ENCODE measurements around the gene CCNQ. TPM values are rescaled to one million over a fixed set of nuclear protein-coding genes. Genes with fewer than 3 reads are reported as not detected.

CCNQ gene
- 44.5 and 45.3 TPM in 2 replicates for polyA plus RNA-seq (2012; rRNA removed)
- polyA plus RNA-seq (2012; cell fraction: cytosol; rRNA removed) = 29.3 and 41.5 TPM in 2 replicates
- 24.8 and 34.7 TPM in 2 replicates for polyA plus RNA-seq (2012; cell fraction: nucleus; rRNA removed)

DNA sequence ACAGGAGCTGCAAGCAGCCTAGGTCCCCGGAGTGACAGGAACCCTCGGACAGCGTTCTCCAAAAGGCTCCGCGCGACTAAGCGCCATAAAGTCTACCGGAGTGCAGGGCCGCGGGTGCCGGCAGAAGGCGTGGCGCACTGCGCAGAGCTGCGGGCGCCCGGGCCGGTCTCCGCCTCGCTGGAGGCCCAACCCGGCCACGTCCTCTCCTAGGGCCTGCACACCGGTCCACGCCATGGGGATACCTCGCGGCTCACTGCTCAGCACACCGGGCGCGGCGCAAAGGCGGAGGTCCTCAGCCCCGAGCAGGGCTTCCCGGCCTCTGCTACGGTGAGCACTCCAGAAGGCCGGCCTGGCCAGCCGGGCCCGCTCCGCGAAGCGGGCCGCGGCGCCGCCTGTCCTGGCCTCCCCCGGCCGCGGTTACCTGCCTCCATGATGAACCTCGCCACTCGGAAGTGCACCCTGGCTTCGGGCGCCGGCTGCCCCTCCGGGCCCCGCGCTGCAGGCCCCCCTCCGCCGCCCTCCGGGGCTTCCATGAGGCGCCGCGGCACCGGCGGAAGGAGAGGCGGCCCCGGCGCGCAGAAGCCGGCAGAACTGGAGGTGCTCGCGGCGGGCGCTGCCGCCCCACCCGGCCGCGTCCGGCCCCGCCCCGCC is at the start of gene CCNQ:
TSS of gene CCNQ (minus strand) at position 599 of the 651 bp plus-strand sequence. CDS start at position 533, 66 bp downstream.
- no peaks in the 10 kb centered on the region for H3K9me3 ChIP-seq
- H4K20me1 ChIP-seq (ENCODE audit: insufficient read depth) = peaks cover 22% of the 10 kb centered on the region; the same call in 1 of the 2 replicates
- POLR2A ChIA-PET = interaction anchor here (0.7 to 1.2 kb wide), 2 partner anchors 12 to 31 kb away, joined by 3 read pairs; no protein-coding TSS in a partner anchor
- H3K36me3 ChIP-seq (replicated peaks in 1 of 2; ENCODE audit: control insufficient read depth in 1 of 2, insufficient read depth in 2 of 2, low read length in 1 of 2) = no peaks in the 10 kb centered on the region
- H3K4me2 ChIP-seq = peak within 1 kb of the TSS; percentile 79
- H3K27me3 ChIP-seq (ENCODE audit: insufficient read depth) = peaks cover 26% of the 10 kb centered on the region
- peak within 1 kb of the TSS; percentile 74; the same call in 1 of the 2 replicates for H2AFZ ChIP-seq (ENCODE audit: low read depth)
- peak; percentile 57 for DNase-seq
- peaks cover 0 to 16% of the 10 kb centered on the region in 2 experiments; a peak in 1 of 4 replicates for H3K4me1 ChIP-seq (ENCODE audit: control insufficient read depth in 1 of 2, insufficient read depth in 2 of 2, low read depth in 1 of 2, low read length in 1 of 2)
- H3F3A ChIP-seq (replicated peaks; ENCODE audit: insufficient read depth) = no peaks in the 10 kb centered on the region
- TF ChIP-seq SIN3A (IDR thresholded peaks at IDR 0.05; ENCODE audit: borderline replicate concordance, low read depth, low read length) = peak; percentile 11; the same call in 1 of the 2 replicates
- TF ChIP-seq MXI1 (IDR thresholded peaks at IDR 0.05; ENCODE audit: low read depth, low read length) = peak; percentile 41; the same call in 1 of the 2 replicates
- TF ChIP-seq GABPA (IDR thresholded peaks at IDR 0.05; ENCODE audit: low read depth) = no peak
- TF ChIP-seq YY1 (IDR thresholded peaks at IDR 0.05; ENCODE audit: low read depth) = 0 out of 2 replicates have a peak, but pooled peaks have one; percentile 17
- TF ChIP-seq NFIC (IDR thresholded peaks at IDR 0.05; ENCODE audit: borderline replicate concordance) = no peak
- TF ChIP-seq, protein P1, sequence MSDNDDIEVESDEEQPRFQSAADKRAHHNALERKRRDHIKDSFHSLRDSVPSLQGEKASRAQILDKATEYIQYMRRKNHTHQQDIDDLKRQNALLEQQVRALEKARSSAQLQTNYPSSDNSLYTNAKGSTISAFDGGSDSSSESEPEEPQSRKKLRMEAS (IDR thresholded peaks at IDR 0.05; ENCODE audit: low read depth) = 0 out of 2 replicates have a peak, but pooled peaks have one; percentile 16
- CTCF ChIA-PET = interaction anchor here (0.6 to 4.6 kb wide), 4 partner anchors 12 to 110 kb away, joined by 3 to 35 read pairs (median 6); no protein-coding TSS in a partner anchor
- no peaks in the 10 kb centered on the region for H3K9me2 ChIP-seq
- peak within 1 kb of the TSS; percentile 16 to 24; a peak in 1 of 4 replicates for H3K27ac ChIP-seq (ENCODE audit: low read depth in 2 of 2, low read length in 1 of 2)
- H3K79me2 ChIP-seq (ENCODE audit: insufficient read depth) = peaks cover 29% of the 10 kb centered on the region; the same call in 1 of the 2 replicates
- peak within 1 kb of the TSS; percentile 68 for H3K9ac ChIP-seq
- H3K4me3 ChIP-seq (ENCODE audit: low read depth in 2 of 2, low read length in 1 of 2) = peak within 1 kb of the TSS; percentile 68 to 69
- 0% methylated on average over 2 of the region's 79 CpGs for WGBS (ENCODE audit: low lambda C conversion rate)

DNA sequence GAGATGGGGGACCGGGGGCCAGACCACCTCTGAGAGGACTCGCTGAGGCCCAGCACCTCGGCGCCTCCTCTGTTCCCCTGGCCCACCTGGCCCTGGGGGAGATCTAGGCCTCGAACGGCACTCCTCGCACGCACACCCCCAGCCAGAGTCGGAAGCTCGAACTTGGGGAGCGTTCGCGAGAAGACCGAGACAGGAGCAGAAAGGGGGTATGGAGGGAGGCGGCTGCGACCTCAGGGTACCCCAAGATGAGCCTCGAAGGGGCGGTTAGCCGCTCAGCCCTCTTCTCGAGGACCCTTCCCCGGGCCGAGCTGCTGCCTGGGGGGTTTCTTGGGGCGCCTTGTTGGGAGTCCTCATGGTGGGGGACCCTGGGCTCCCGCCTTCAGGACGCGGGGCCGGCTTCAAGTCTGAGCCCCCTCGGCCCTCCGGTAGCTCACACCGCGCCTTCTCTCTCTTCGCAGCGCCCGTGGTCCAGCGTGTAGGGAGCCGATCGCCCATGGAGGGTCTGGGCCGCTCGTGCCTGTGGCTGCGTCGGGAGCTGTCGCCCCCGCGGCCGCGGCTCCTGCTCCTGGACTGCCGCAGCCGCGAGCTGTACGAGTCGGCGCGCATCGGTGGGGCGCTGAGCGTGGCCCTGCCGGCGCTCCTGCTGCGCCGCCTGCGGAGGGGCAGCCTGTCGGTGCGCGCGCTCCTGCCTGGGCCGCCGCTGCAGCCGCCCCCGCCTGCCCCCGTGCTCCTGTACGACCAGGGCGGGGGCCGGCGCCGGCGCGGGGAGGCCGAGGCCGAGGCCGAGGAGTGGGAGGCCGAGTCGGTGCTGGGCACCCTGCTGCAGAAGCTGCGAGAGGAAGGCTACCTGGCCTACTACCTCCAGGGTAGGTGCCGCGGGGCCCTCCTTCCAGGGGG is 48.8 kb upstream of the CCNQ start:
- CTCF ChIA-PET = interaction anchor here (0.8 to 11.0 kb wide), 8 partner anchors 20 to 110 kb away, joined by 3 to 106 read pairs (median 8); no protein-coding TSS in a partner anchor

More for the DNA sequence above, 48.8 kb upstream of the CCNQ start:
- Histone ChIP-seq H3K9me2 (no peaks in the 10 kb centered on the region), H3K36me3 (replicated peaks in 1 of 2; ENCODE audit: control insufficient read depth in 1 of 2, insufficient read depth in 2 of 2, low read length in 1 of 2) (no peaks in the 10 kb centered on the region), H2AFZ (ENCODE audit: low read depth) (no peak overlapping the region), H3K4me2 (no peak overlapping the region), H3K9ac (no peak overlapping the region), H3K27ac (ENCODE audit: low read depth in 2 of 2, low read length in 1 of 2) (no peak overlapping the region), H3K27me3 (ENCODE audit: insufficient read depth) (peaks cover 49% of the 10 kb centered on the region), H3F3A (replicated peaks; ENCODE audit: insufficient read depth) (no peaks in the 10 kb centered on the region), H4K20me1 (ENCODE audit: insufficient read depth) (no peaks in the 10 kb centered on the region), H3K9me3 (no peaks in the 10 kb centered on the region), H3K4me3 (ENCODE audit: low read depth in 2 of 2, low read length in 1 of 2) (no peak overlapping the region), H3K79me2 (ENCODE audit: insufficient read depth) (no peaks in the 10 kb centered on the region), H3K4me1 (ENCODE audit: control insufficient read depth in 1 of 2, insufficient read depth in 2 of 2, low read depth in 1 of 2, low read length in 1 of 2) (peaks cover 0 to 3% of the 10 kb centered on the region in 2 experiments; a peak in 1 of 4 replicates)
- DNase-seq = peak; percentile 27
- POLR2A ChIA-PET = no interaction called here
- TF ChIP-seq, protein P2, sequence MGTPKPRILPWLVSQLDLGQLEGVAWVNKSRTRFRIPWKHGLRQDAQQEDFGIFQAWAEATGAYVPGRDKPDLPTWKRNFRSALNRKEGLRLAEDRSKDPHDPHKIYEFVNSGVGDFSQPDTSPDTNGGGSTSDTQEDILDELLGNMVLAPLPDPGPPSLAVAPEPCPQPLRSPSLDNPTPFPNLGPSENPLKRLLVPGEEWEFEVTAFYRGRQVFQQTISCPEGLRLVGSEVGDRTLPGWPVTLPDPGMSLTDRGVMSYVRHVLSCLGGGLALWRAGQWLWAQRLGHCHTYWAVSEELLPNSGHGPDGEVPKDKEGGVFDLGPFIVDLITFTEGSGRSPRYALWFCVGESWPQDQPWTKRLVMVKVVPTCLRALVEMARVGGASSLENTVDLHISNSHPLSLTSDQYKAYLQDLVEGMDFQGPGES (IDR thresholded peaks at IDR 0.05; ENCODE audit: low read depth, low read length) = no peak
- TF ChIP-seq JUND (IDR thresholded peaks at IDR 0.05) = no peak
- TF ChIP-seq, protein P3, sequence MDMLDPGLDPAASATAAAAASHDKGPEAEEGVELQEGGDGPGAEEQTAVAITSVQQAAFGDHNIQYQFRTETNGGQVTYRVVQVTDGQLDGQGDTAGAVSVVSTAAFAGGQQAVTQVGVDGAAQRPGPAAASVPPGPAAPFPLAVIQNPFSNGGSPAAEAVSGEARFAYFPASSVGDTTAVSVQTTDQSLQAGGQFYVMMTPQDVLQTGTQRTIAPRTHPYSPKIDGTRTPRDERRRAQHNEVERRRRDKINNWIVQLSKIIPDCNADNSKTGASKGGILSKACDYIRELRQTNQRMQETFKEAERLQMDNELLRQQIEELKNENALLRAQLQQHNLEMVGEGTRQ (IDR thresholded peaks at IDR 0.05; ENCODE audit: borderline replicate concordance, low read depth, low read length) = no peak
- no peak for TF ChIP-seq FOXJ3 (CRISPR knock-in tag; IDR thresholded peaks at IDR 0.05)
- TF ChIP-seq POLR2AphosphoS5 (IDR thresholded peaks at IDR 0.05; ENCODE audit: low read depth, low read length) = no peak
- TF ChIP-seq EZH2phosphoT487 (IDR thresholded peaks at IDR 0.05; ENCODE audit: borderline replicate concordance, low read depth) = no peak
- TF ChIP-seq GATA2 (CRISPR knock-in tag; IDR thresholded peaks at IDR 0.05) = no peak
- TF ChIP-seq, protein P4, sequence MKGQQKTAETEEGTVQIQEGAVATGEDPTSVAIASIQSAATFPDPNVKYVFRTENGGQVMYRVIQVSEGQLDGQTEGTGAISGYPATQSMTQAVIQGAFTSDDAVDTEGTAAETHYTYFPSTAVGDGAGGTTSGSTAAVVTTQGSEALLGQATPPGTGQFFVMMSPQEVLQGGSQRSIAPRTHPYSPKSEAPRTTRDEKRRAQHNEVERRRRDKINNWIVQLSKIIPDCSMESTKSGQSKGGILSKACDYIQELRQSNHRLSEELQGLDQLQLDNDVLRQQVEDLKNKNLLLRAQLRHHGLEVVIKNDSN (IDR thresholded peaks at IDR 0.05; ENCODE audit: borderline replicate concordance, low read depth) = no peak
- 76% methylated on average over 45 of the region's 85 CpGs for WGBS (ENCODE audit: low lambda C conversion rate)
